GM18508 (cell line): ENCODE results near the gene CDH20.

ENCODE experiments used
- ATAC-seq: cut with Tn5 transposase; IDR thresholded peaks from one replicate; pipeline ENCODE4 v1.9.1; 2021; ENCODE audit warnings: moderate number of reproducible peaks; ENCODE audit not compliant: insufficient read depth, unreplicated experiment

CDH20 gene

GRCh38 chr18:61419763-61420162 is 86.5 kb downstream of the CDH20 start:
- no peak for ATAC-seq

GRCh38 chr18:61420218-61420885 is 87.1 kb downstream of the CDH20 start:
- no peak for ATAC-seq

- ATAC-seq: no peak
These were observed 93.3 kb downstream of the CDH20 start for GRCh38 chr18:61426492-61427053.

- no peak for ATAC-seq
These were observed 95.0 kb downstream of the CDH20 start for GRCh38 chr18:61428266-61428665.

GRCh38 chr18:61432590-61432989 is 99.4 kb downstream of the CDH20 start:
- ATAC-seq: no peak

GRCh38 chr18:61435064-61435652 is 101.9 kb downstream of the CDH20 start:
- peak; percentile 87 for ATAC-seq

GRCh38 chr18:61443081-61443725 is 110.0 kb downstream of the CDH20 start:
- ATAC-seq: no peak

GRCh38 chr18:61448316-61448715 is 115.1 kb downstream of the CDH20 start:
- peak; percentile 99 for ATAC-seq

GRCh38 chr18:61459896-61460648 is 126.8 kb downstream of the CDH20 start:
- no peak for ATAC-seq

- no peak for ATAC-seq
These were observed 131.4 kb downstream of the CDH20 start for GRCh38 chr18:61464551-61465142.

GRCh38 chr18:61466736-61467135 is 133.5 kb downstream of the CDH20 start:
- ATAC-seq: no peak

GRCh38 chr18:61470031-61470674 is 136.9 kb downstream of the CDH20 start:
- ATAC-seq: no peak

- ATAC-seq: no peak
These were observed 138.3 kb downstream of the CDH20 start for GRCh38 chr18:61471541-61471940.

GRCh38 chr18:61471942-61472341 is 138.7 kb downstream of the CDH20 start:
- no peak for ATAC-seq

GRCh38 chr18:61474341-61474740 is 141.1 kb downstream of the CDH20 start:
- no peak for ATAC-seq

- no peak for ATAC-seq
These were observed 141.7 kb downstream of the CDH20 start for GRCh38 chr18:61474918-61475317.

- no peak for ATAC-seq
These were observed 142.7 kb downstream of the CDH20 start for GRCh38 chr18:61475931-61476330.

- no peak for ATAC-seq
These were observed 156.1 kb downstream of the CDH20 start for GRCh38 chr18:61489334-61489733.

GRCh38 chr18:61496374-61496773 is 163.1 kb downstream of the CDH20 start:
- no peak for ATAC-seq

GRCh38 chr18:61497422-61497821 is 164.2 kb downstream of the CDH20 start:
- no peak for ATAC-seq
